ENCODE measurements around the gene SEZ6L2. TPM values are rescaled to one million over a fixed set of nuclear protein-coding genes. Genes with fewer than 3 reads are reported as not detected.

The SEZ6L2 gene
- total RNA-seq, 2 experiments from 2014 or later = 0.30 to 0.31 TPM

GRCh38 chr16:29858149-29858849 lies 41.1 kb downstream of the SEZ6L2 start:
- H3K4me1 Mint-ChIP-seq (ENCODE audit: low read depth) = peaks cover 21% of the 10 kb centered on the region
- CTCF ChIA-PET = interaction anchor here (0.6 to 1.4 kb wide), 2 partner anchors 10 to 163 kb away, joined by 3 to 4 read pairs; no protein-coding TSS in a partner anchor
- DNase-seq = no peak
- peaks cover 7% of the 10 kb centered on the region for H3K36me3 Mint-ChIP-seq (ENCODE audit: low read depth)
- H3K4me3 Mint-ChIP-seq = no peak overlapping the region
- no peaks in the 10 kb centered on the region for H3K9me3 Mint-ChIP-seq
- H3K27me3 Mint-ChIP-seq (ENCODE audit: low read depth) = no peaks in the 10 kb centered on the region
- intact Hi-C loops (cut with micrococcal nuclease) = no loop called here
- H3K27ac Mint-ChIP-seq = no peak overlapping the region

- Mint-ChIP-seq H3K27ac (no peak overlapping the region), H3K4me3 (no peak overlapping the region), H3K9me3 (no peaks in the 10 kb centered on the region), H3K36me3 (ENCODE audit: low read depth) (peaks cover 7% of the 10 kb centered on the region), H3K4me1 (ENCODE audit: low read depth) (peaks cover 19% of the 10 kb centered on the region), H3K27me3 (ENCODE audit: low read depth) (no peaks in the 10 kb centered on the region)
- DNase-seq = no peak
- intact Hi-C loops (cut with micrococcal nuclease) = no loop called here
- CTCF ChIA-PET = interaction anchor here (0.6 to 2.9 kb wide), 2 partner anchors 10 to 139 kb away, joined by 3 to 10 read pairs; no protein-coding TSS in a partner anchor
Measured at GRCh38 chr16:29857133-29857760, 42.1 kb downstream of the SEZ6L2 start.

GRCh38 chr16:29854520-29855100 lies 44.7 kb downstream of the SEZ6L2 start:
- Mint-ChIP-seq H3K9me3 (no peaks in the 10 kb centered on the region), H3K27ac (no peak overlapping the region), H3K4me3 (no peak overlapping the region), H3K4me1 (ENCODE audit: low read depth) (no peaks in the 10 kb centered on the region), H3K36me3 (ENCODE audit: low read depth) (no peaks in the 10 kb centered on the region), H3K27me3 (ENCODE audit: low read depth) (no peaks in the 10 kb centered on the region)
- intact Hi-C loops (cut with micrococcal nuclease) = no loop called here
- CTCF ChIA-PET = interaction anchor here (0.6 to 2.9 kb wide), 4 partner anchors 7 to 154 kb away, joined by 3 to 10 read pairs (median 4); partner anchors contain the start of gene PAGR1
- DNase-seq = no peak

GRCh38 chr16:29852654-29853053 lies 46.7 kb downstream of the SEZ6L2 start:
- no peak for DNase-seq
- Mint-ChIP-seq H3K9me3 (no peaks in the 10 kb centered on the region), H3K36me3 (ENCODE audit: low read depth) (no peaks in the 10 kb centered on the region), H3K4me3 (no peak overlapping the region), H3K4me1 (ENCODE audit: low read depth) (peaks cover 5% of the 10 kb centered on the region), H3K27me3 (ENCODE audit: low read depth) (no peaks in the 10 kb centered on the region), H3K27ac (no peak overlapping the region)
- intact Hi-C loops (cut with micrococcal nuclease) = no loop called here
- CTCF ChIA-PET = interaction anchor here (0.5 kb wide), 1 partner anchor 108 kb away, joined by 3 read pairs; no protein-coding TSS in a partner anchor

- peaks cover 3% of the 10 kb centered on the region for H3K36me3 Mint-ChIP-seq (ENCODE audit: low read depth)
- peak overlapping the region; percentile 37 for H3K27ac Mint-ChIP-seq
- intact Hi-C loops (cut with micrococcal nuclease) = no loop called here
Measured at GRCh38 chr16:29850998-29851397, 48.4 kb downstream of the SEZ6L2 start.

GRCh38 chr16:29849505-29849904 lies 49.8 kb downstream of the SEZ6L2 start:
- Mint-ChIP-seq H3K36me3 (ENCODE audit: low read depth) (peaks cover 3% of the 10 kb centered on the region), H3K27me3 (ENCODE audit: low read depth) (no peaks in the 10 kb centered on the region), H3K9me3 (no peaks in the 10 kb centered on the region), H3K4me3 (no peak overlapping the region), H3K4me1 (ENCODE audit: low read depth) (peaks cover 5% of the 10 kb centered on the region), H3K27ac (no peak overlapping the region)
- intact Hi-C loops (cut with micrococcal nuclease) = no loop called here
- DNase-seq = no peak
- CTCF ChIA-PET = interaction anchor here (0.6 to 5.0 kb wide), 17 partner anchors 10 to 711 kb away, joined by 3 to 92 read pairs (median 7); partner anchors contain the start of genes MVP and PAGR1

More at GRCh38 chr16:29850998-29851397, 48.4 kb downstream of the SEZ6L2 start:
- H3K27me3 Mint-ChIP-seq (ENCODE audit: low read depth) = no peaks in the 10 kb centered on the region
- no peak overlapping the region for H3K4me3 Mint-ChIP-seq
- CTCF ChIA-PET = no interaction called here
- DNase-seq = no peak
- H3K9me3 Mint-ChIP-seq = no peaks in the 10 kb centered on the region
- peaks cover 5% of the 10 kb centered on the region for H3K4me1 Mint-ChIP-seq (ENCODE audit: low read depth)

- Mint-ChIP-seq H3K27ac (no peak overlapping the region), H3K36me3 (ENCODE audit: low read depth) (peaks cover 5% of the 10 kb centered on the region), H3K4me3 (no peak overlapping the region), H3K27me3 (ENCODE audit: low read depth) (no peaks in the 10 kb centered on the region), H3K9me3 (no peaks in the 10 kb centered on the region), H3K4me1 (ENCODE audit: low read depth) (peaks cover 5% of the 10 kb centered on the region)
- intact Hi-C loops (cut with micrococcal nuclease) = loop anchor here (1.0 kb wide), 4 partner anchors 21 to 148 kb away; partner anchors contain the start of gene PAGR1
- CTCF ChIA-PET = interaction anchor here (0.6 to 5.0 kb wide), 47 partner anchors 7 to 712 kb away, joined by 3 to 92 read pairs (median 4); partner anchors contain the start of genes CDIPT, KCTD13, KIF22 and MAZ
- DNase-seq = peak; percentile 91
Measured at GRCh38 chr16:29848420-29849297, 50.7 kb downstream of the SEZ6L2 start.

GRCh38 chr16:29845656-29846055 lies 53.7 kb downstream of the SEZ6L2 start:
- no peaks in the 10 kb centered on the region for H3K9me3 Mint-ChIP-seq
- no peak for DNase-seq
- H3K27ac Mint-ChIP-seq = no peak overlapping the region
- H3K36me3 Mint-ChIP-seq (ENCODE audit: low read depth) = peaks cover 5% of the 10 kb centered on the region
- H3K27me3 Mint-ChIP-seq (ENCODE audit: low read depth) = no peaks in the 10 kb centered on the region
- intact Hi-C loops (cut with micrococcal nuclease) = no loop called here
- CTCF ChIA-PET = interaction anchor here (0.6 to 5.0 kb wide), 6 partner anchors 10 to 209 kb away, joined by 3 to 77 read pairs (median 8); no protein-coding TSS in a partner anchor
- H3K4me3 Mint-ChIP-seq = no peak overlapping the region
- H3K4me1 Mint-ChIP-seq (ENCODE audit: low read depth) = peaks cover 6% of the 10 kb centered on the region

- H3K27me3 Mint-ChIP-seq (ENCODE audit: low read depth) = no peaks in the 10 kb centered on the region
Measured at GRCh38 chr16:29844575-29845331, 54.6 kb downstream of the SEZ6L2 start.

GRCh38 chr16:29843931-29844330 lies 55.4 kb downstream of the SEZ6L2 start:
- Mint-ChIP-seq H3K27ac (no peak overlapping the region), H3K4me3 (no peak overlapping the region), H3K27me3 (ENCODE audit: low read depth) (no peaks in the 10 kb centered on the region), H3K36me3 (ENCODE audit: low read depth) (peaks cover 8% of the 10 kb centered on the region), H3K4me1 (ENCODE audit: low read depth) (peaks cover 6% of the 10 kb centered on the region), H3K9me3 (no peaks in the 10 kb centered on the region)
- intact Hi-C loops (cut with micrococcal nuclease) = no loop called here
- CTCF ChIA-PET = interaction anchor here (0.5 to 0.9 kb wide), 3 partner anchors 14 to 1406 kb away, joined by 3 to 6 read pairs (median 3); no protein-coding TSS in a partner anchor
- no peak for DNase-seq

More at GRCh38 chr16:29844575-29845331, 54.6 kb downstream of the SEZ6L2 start:
- Mint-ChIP-seq H3K9me3 (no peaks in the 10 kb centered on the region), H3K27ac (no peak overlapping the region), H3K36me3 (ENCODE audit: low read depth) (peaks cover 8% of the 10 kb centered on the region), H3K4me1 (ENCODE audit: low read depth) (peaks cover 6% of the 10 kb centered on the region), H3K4me3 (no peak overlapping the region)
- intact Hi-C loops (cut with micrococcal nuclease) = no loop called here
- DNase-seq = no peak
- CTCF ChIA-PET = interaction anchor here (0.5 to 1.5 kb wide), 6 partner anchors 11 to 1405 kb away, joined by 3 to 6 read pairs (median 4); no protein-coding TSS in a partner anchor

Data from activated naive CD4-positive, alpha-beta T cell treated with anti-CD3 and anti-CD28 coated beads for 36 hours (primary cell).